Mononuclear cell (primary cell): ENCODE data around the gene TMEM121B. TPM values are rescaled to one million over a fixed set of nuclear protein-coding genes. Genes with fewer than 3 reads are reported as not detected.

Experiments used
- H3K27me3 ChIP-seq: 2 replicates; pipeline ENCODE4 v1.6.0; 2011; ENCODE audit warnings: low read length, control low read depth; ENCODE audit not compliant: insufficient read depth
- H3K4me1 ChIP-seq: 2 replicates; pipeline ENCODE4 v1.5.1; 2011; ENCODE audit warnings: mild to moderate bottlenecking, low read length, control low read depth; ENCODE audit not compliant: insufficient read depth
- H3K4me3 ChIP-seq: 2 replicates; pipeline ENCODE4 v1.5.1; 2011; ENCODE audit warnings: mild to moderate bottlenecking, low read length, moderate library complexity
- H3K9me3 ChIP-seq: 2 replicates; pipeline ENCODE4 v1.5.1; 2011; ENCODE audit warnings: low read depth, mild to moderate bottlenecking, control low read depth, low read length
- total RNA-seq: library from RNA; depleted of rRNA; stranded (reverse); fragments of >200 nt; gene quantifications from one replicate; pipeline ENCODE4 v1.2.3, GENCODE V29; 2012

The TMEM121B gene
- total RNA-seq, 1 donor, result 1.3 TPM

DNA sequence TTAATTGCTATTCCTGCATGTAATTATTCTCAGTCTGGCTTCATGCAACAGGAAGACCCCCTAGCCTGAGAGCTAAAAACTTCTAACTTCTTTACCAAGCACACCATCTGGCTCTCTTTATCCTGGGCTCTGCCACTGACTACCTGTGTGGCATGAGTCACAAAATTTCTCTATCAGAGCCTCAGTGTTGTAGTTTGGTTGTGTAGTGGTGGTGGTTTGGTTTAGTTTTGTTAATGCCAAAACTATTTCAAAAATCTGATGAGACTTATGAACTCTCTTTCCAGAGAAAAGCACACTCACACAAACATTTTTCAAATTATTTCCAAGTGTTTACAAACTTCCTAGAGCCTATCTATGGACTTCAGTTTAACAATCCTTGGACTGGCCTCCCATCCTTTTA is 43.9 kb downstream of the TMEM121B start:
- H3K4me3 ChIP-seq, result no peak overlapping the region
- peaks cover 3% of the 10 kb centered on the region for H3K27me3 ChIP-seq
- no peaks in the 10 kb centered on the region for H3K9me3 ChIP-seq
- peaks cover 29% of the 10 kb centered on the region for H3K4me1 ChIP-seq

DNA sequence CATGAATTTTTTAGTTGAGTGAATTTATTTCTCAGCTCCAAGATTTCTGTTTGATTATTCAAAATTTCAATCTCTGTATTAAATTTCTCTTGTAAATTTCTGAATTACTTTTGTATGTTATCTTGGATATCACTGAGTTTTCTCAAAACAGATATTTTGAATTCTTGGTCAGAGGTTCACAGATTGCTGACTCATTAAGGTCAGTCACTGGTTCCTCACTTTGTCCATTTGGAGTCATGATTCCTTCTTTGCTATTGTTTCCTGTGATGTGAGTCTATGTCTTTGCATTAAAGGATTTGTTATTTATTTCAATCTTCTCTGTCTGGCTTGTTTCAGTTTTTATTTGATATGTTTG is 46.5 kb downstream of the TMEM121B start:
- Histone ChIP-seq H3K27me3 (peaks cover 3% of the 10 kb centered on the region), H3K9me3 (no peaks in the 10 kb centered on the region), H3K4me1 (peaks cover 25% of the 10 kb centered on the region), H3K4me3 (no peak overlapping the region)

DNA sequence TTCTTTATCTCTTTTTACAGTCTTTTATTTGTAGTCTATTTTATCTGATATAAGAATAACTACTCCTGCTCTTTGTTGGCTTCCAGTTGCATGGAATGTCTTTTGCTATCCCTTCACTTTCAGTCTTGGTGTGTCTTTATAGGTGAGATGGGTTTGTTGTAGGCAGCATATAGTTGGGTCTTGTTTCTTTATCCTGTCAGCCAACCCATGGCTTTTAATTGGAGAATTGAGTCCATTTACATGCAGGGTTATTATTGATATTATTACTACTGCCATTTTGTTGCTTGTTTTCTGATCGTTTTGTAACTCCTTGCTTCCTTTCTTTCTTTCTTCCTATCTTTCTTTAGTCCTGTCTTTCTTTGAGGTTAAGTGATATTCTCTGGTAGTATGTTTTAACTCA is 48.3 kb downstream of the TMEM121B start:
- Histone ChIP-seq H3K27me3 (peaks cover 3% of the 10 kb centered on the region), H3K4me1 (peaks cover 19% of the 10 kb centered on the region), H3K4me3 (no peak overlapping the region), H3K9me3 (no peaks in the 10 kb centered on the region)

Other genes with a start within 250 kb of the TMEM121B start
- 0.21 TPM for gene GAB4, start 113.1 kb downstream of the TMEM121B start, total RNA-seq
- gene IL17RA, start 36.4 kb downstream of the TMEM121B start, total RNA-seq, result 24.8 TPM
- gene HDHD5, start 37.9 kb upstream of the TMEM121B start, total RNA-seq, result 12.5 TPM
- gene ADA2, start 98.1 kb upstream of the TMEM121B start, total RNA-seq, result 74.0 TPM
- gene CECR2, start 248.1 kb upstream of the TMEM121B start, total RNA-seq, result 0.10 TPM